ENCODE measurements around the gene ANKRD52. TPM values are rescaled to one million over a fixed set of nuclear protein-coding genes. Genes with fewer than 3 reads are reported as not detected.
A peak's percentile ranks its signal among the peaks of the same experiment; 100 is the strongest.

The ANKRD52 gene
- total RNA-seq, 1 donor from 2014 or later, result 49.1 TPM

DNA sequence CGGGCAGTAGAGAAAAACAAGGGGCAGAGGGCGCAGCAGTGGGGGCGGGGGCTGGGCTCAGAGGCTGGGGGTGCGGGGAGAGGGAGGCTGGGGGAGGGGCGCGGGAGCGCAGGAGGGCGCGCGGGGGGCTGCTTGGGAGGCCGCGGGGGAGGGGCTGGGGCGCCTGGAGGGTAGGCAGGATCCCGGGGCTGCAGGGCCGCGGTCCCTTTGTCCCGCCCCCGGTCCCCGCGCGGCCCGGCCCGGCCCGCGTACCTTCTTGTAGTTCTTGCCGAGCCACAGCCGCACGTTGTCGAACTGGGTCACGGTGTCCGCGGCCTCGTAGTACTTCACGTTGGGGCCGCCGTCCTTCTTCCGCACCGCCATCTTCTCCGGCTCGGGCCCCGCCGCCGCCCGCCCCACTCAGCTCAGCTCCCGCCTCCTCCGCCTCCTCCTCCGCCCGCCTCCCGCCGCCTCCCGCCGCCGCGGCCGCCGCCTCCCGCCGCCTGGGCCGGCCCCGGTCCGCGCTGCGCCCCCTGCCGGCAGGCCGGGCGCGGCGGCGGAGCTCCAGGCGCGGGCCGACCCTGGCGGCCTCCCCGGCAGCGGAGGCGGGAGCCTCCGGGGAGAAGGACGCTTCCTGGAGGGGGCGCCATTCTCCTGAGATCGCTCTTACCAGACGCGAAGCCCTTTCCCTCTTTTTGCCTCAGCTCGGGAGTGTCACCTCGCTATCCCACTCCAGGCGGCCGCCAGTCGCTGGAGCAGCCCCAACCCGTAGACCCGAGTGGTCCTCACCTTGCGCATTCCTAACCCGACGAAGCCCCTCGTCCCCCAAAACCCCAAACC is 68.9 kb downstream of the ANKRD52 start, which contains the start of gene SMARCC2:
Gene SMARCC2, minus strand, starts transcription at position 385 of the 819 bp plus-strand sequence. Its CDS starts 22 bp downstream, at position 363.
- peak; percentile 81 for TF ChIP-seq CTCF (IDR thresholded peaks at IDR 0.05; ENCODE audit: partially characterized antibody, unreplicated experiment)
- peak; percentile 93 for DNase-seq
- Mint-ChIP-seq H3K36me3 (ENCODE audit: unreplicated experiment) (peaks cover 4% of the 10 kb centered on the region), H3K4me1 (ENCODE audit: low read depth, unreplicated experiment) (peaks cover 8% of the 10 kb centered on the region), H3K4me3 (ENCODE audit: unreplicated experiment) (peak within 1 kb of the TSS; percentile 97), H3K27ac (ENCODE audit: unreplicated experiment) (peak within 1 kb of the TSS; percentile 96), H3K9me3 (ENCODE audit: unreplicated experiment) (peaks cover 24% of the 10 kb centered on the region), H3K27me3 (ENCODE audit: unreplicated experiment) (peaks cover 21% of the 10 kb centered on the region)

DNA sequence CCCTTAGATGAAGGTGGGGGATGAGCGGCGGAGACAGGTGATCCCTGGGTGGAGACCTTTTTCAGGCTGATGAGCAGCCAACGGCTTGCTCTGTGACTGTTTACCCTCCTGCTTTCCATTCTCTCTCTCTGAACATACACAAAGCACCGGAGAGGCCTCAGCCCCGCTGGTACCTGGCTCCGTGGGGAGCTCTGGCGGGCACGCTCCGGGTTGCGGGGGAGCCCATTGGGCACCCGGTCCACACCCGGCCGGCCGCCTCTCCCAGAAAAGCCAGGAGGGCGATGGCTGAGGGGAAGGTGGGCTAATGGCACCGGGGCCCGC is 69.4 kb downstream of the ANKRD52 start:
- Mint-ChIP-seq H3K9me3 (ENCODE audit: unreplicated experiment) (peaks cover 24% of the 10 kb centered on the region), H3K36me3 (ENCODE audit: unreplicated experiment) (peaks cover 4% of the 10 kb centered on the region), H3K27ac (ENCODE audit: unreplicated experiment) (peak overlapping the region; percentile 86), H3K4me1 (ENCODE audit: low read depth, unreplicated experiment) (peaks cover 8% of the 10 kb centered on the region), H3K27me3 (ENCODE audit: unreplicated experiment) (peaks cover 21% of the 10 kb centered on the region), H3K4me3 (ENCODE audit: unreplicated experiment) (peak overlapping the region; percentile 93)
- TF ChIP-seq CTCF (IDR thresholded peaks at IDR 0.05; ENCODE audit: partially characterized antibody, unreplicated experiment), result no peak
- DNase-seq, result no peak

DNA sequence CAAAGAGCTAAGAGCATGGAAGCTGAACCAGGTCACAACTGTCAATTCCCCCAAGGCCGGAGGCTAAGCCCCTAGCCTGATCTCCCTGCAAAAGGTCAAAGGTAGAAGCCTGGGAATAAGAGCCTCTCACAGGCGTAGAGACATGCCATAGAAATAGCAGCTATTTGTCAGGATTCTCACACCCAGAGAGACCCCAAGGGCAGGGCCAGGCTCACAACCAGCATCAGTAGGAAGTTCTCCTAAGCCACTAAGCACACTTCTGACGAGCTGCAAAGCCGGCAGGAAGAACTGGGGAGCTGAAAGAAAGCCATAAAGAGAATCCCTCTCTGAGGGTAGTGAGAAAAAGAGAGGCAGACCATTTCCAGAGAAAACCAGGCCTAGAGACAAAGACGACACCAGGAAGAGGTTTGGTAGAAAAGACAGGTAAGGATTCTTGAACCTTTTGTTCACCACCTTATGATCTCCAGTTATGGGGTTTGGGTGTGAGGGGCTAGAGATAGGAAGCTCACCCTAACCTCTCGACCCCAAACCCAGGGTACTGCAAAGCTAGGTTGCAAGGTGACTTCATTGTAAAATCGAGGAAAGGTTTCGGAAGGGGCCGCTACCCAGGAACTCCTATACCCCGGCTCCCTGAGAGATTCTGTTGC is 69.9 kb downstream of the ANKRD52 start:
- peaks cover 8% of the 10 kb centered on the region for H3K4me1 Mint-ChIP-seq (ENCODE audit: low read depth, unreplicated experiment)
- H3K36me3 Mint-ChIP-seq (ENCODE audit: unreplicated experiment), result peaks cover 4% of the 10 kb centered on the region
- peaks cover 24% of the 10 kb centered on the region for H3K9me3 Mint-ChIP-seq (ENCODE audit: unreplicated experiment)
- H3K4me3 Mint-ChIP-seq (ENCODE audit: unreplicated experiment), result peak overlapping the region; percentile 93
- no peak for TF ChIP-seq CTCF (IDR thresholded peaks at IDR 0.05; ENCODE audit: partially characterized antibody, unreplicated experiment)
- peak overlapping the region; percentile 86 for H3K27ac Mint-ChIP-seq (ENCODE audit: unreplicated experiment)
- peaks cover 19% of the 10 kb centered on the region for H3K27me3 Mint-ChIP-seq (ENCODE audit: unreplicated experiment)
- peak; percentile 18 for DNase-seq

Other genes starting within 250 kb of the ANKRD52 start
- gene IKZF4, start 237.3 kb downstream of the ANKRD52 start, total RNA-seq (ENCODE audit: unreplicated experiment), result 24.1 TPM
- 29.8 TPM for gene RPS26, start 216.5 kb downstream of the ANKRD52 start, total RNA-seq (ENCODE audit: unreplicated experiment)
- gene ERBB3, start 178.2 kb downstream of the ANKRD52 start, total RNA-seq (ENCODE audit: unreplicated experiment), result 33.7 TPM
- 86.5 TPM for gene PA2G4, start 153.8 kb downstream of the ANKRD52 start, total RNA-seq (ENCODE audit: unreplicated experiment)
- gene RPL41, start 141.8 kb downstream of the ANKRD52 start, total RNA-seq (ENCODE audit: unreplicated experiment), result 1,433 TPM
- 11.1 TPM for gene ZC3H10, start 140.1 kb downstream of the ANKRD52 start, total RNA-seq (ENCODE audit: unreplicated experiment)
- 144 TPM for gene ESYT1, start 130.1 kb downstream of the ANKRD52 start, total RNA-seq (ENCODE audit: unreplicated experiment)
- gene MYL6B, start 105.8 kb downstream of the ANKRD52 start, total RNA-seq (ENCODE audit: unreplicated experiment), result 232 TPM
- 2,223 TPM for gene MYL6, start 100.0 kb downstream of the ANKRD52 start, total RNA-seq (ENCODE audit: unreplicated experiment)
- 196 TPM for gene SMARCC2, start 68.9 kb downstream of the ANKRD52 start, total RNA-seq (ENCODE audit: unreplicated experiment)
- 72.6 TPM for gene RNF41, start 36.5 kb downstream of the ANKRD52 start, total RNA-seq (ENCODE audit: unreplicated experiment)
- 42.6 TPM for gene NABP2, start 34.0 kb downstream of the ANKRD52 start, total RNA-seq (ENCODE audit: unreplicated experiment)
- 0.61 TPM for gene SLC39A5, start 28.3 kb downstream of the ANKRD52 start, total RNA-seq (ENCODE audit: unreplicated experiment)
- gene COQ10A, start 8.6 kb upstream of the ANKRD52 start, total RNA-seq (ENCODE audit: unreplicated experiment), result 18.9 TPM
- 257 TPM for gene CS, start 41.9 kb upstream of the ANKRD52 start, total RNA-seq (ENCODE audit: unreplicated experiment)
- gene CNPY2, start 57.6 kb upstream of the ANKRD52 start, total RNA-seq (ENCODE audit: unreplicated experiment), result 141 TPM
- 101 TPM for gene PAN2, start 75.6 kb upstream of the ANKRD52 start, total RNA-seq (ENCODE audit: unreplicated experiment)
- 0.42 TPM for gene IL23A, start 80.5 kb upstream of the ANKRD52 start, total RNA-seq (ENCODE audit: unreplicated experiment)
- 74.7 TPM for gene STAT2, start 101.7 kb upstream of the ANKRD52 start, total RNA-seq (ENCODE audit: unreplicated experiment)
- not detected for gene APOF, start 104.5 kb upstream of the ANKRD52 start, total RNA-seq (ENCODE audit: unreplicated experiment)
- gene TIMELESS, start 191.0 kb upstream of the ANKRD52 start, total RNA-seq (ENCODE audit: unreplicated experiment), result 17.9 TPM
- not detected for gene MIP, start 196.3 kb upstream of the ANKRD52 start, total RNA-seq (ENCODE audit: unreplicated experiment)
- gene SPRYD4, start 210.2 kb upstream of the ANKRD52 start, total RNA-seq (ENCODE audit: unreplicated experiment), result 3.6 TPM
- gene GLS2, start 229.8 kb upstream of the ANKRD52 start, total RNA-seq (ENCODE audit: unreplicated experiment), result 0.91 TPM

Data from glutamatergic neuron (in vitro differentiated cells).